T-helper 2 cell treated with Interferon-gamma antibody and Interleukin-4, amounts not matched to agents 100 ng/mL and 5 ng/mL, for 36 hours (primary cell): Measurements from ENCODE around the gene RNF157. TPM values are rescaled to one million over a fixed set of nuclear protein-coding genes. Genes with fewer than 3 reads are reported as not detected.
"Not testable (repeated sequence)": the region's sequence is repeated elsewhere in the genome, so short reads cannot be mapped to it uniquely, and the experiment has no call there.

ENCODE experiments used
- intact Hi-C: fragments of 100-400 bp; cut with micrococcal nuclease; formaldehyde crosslinking; loops from one replicate; pipeline ENCODE4 v1.15.1; 2023
- total RNA-seq: library from RNA; stranded (reverse); gene quantifications from 2 replicates; pipeline ENCODE4 v1.2.3, GENCODE V29; 2022

RNF157 gene
- total RNA-seq, 1 donor from 2014 or later: 66.0 TPM

- intact Hi-C loops: no loop called here
Observed at GRCh38 chr17:76236603-76237002, 3.7 kb downstream of the RNF157 start.

GRCh38 chr17:76235883-76236282 lies 4.4 kb downstream of the RNF157 start:
- intact Hi-C loops: no loop called here

GRCh38 chr17:76234354-76234679 lies 6.0 kb downstream of the RNF157 start:
- intact Hi-C loops: no loop called here

GRCh38 chr17:76233588-76234353 lies 6.5 kb downstream of the RNF157 start:
- intact Hi-C loops: no loop called here

GRCh38 chr17:76232342-76232741 lies 8.0 kb downstream of the RNF157 start:
- intact Hi-C loops: no loop called here

- intact Hi-C loops: not testable (repeated sequence)
Observed at GRCh38 chr17:76226749-76227148, 13.5 kb downstream of the RNF157 start.

GRCh38 chr17:76225373-76226086 lies 14.8 kb downstream of the RNF157 start:
- intact Hi-C loops: not testable (repeated sequence)

- intact Hi-C loops: no loop called here
Observed at GRCh38 chr17:76223802-76224201, 16.5 kb downstream of the RNF157 start.

GRCh38 chr17:76219670-76220383 lies 20.5 kb downstream of the RNF157 start:
- intact Hi-C loops: no loop called here

GRCh38 chr17:76217081-76217480 lies 23.2 kb downstream of the RNF157 start:
- intact Hi-C loops: no loop called here

- intact Hi-C loops: no loop called here
Observed at GRCh38 chr17:76213491-76213890, 26.8 kb downstream of the RNF157 start.

- intact Hi-C loops: no loop called here
Observed at GRCh38 chr17:76208120-76208519, 32.2 kb downstream of the RNF157 start.

- intact Hi-C loops: no loop called here
Observed at GRCh38 chr17:76207275-76208059, 32.8 kb downstream of the RNF157 start.

- intact Hi-C loops: not testable (repeated sequence)
Observed at GRCh38 chr17:76205542-76206144, 34.6 kb downstream of the RNF157 start.

- intact Hi-C loops: no loop called here
Observed at GRCh38 chr17:76204277-76204676, 36.0 kb downstream of the RNF157 start.

- intact Hi-C loops: no loop called here
Observed at GRCh38 chr17:76200354-76200753, 39.9 kb downstream of the RNF157 start.

GRCh38 chr17:76199469-76199868 lies 40.8 kb downstream of the RNF157 start:
- intact Hi-C loops: no loop called here

- intact Hi-C loops: no loop called here
Observed at GRCh38 chr17:76198702-76199101, 41.6 kb downstream of the RNF157 start.

GRCh38 chr17:76197911-76198310 lies 42.4 kb downstream of the RNF157 start:
- intact Hi-C loops: no loop called here

GRCh38 chr17:76196675-76197074 lies 43.6 kb downstream of the RNF157 start:
- intact Hi-C loops: no loop called here
